Skeletal muscle satellite cell (primary cell): ENCODE data around the gene LARP7.
A peak's percentile ranks its signal among the peaks of the same experiment; 100 is the strongest.
"Not testable (repeated sequence)": the region's sequence is repeated elsewhere in the genome, so short reads cannot be mapped to it uniquely, and the experiment has no call there.

Experiments
- H3K27me3 ChIP-seq: 2 replicates; pipeline ENCODE4 v1.7.0; 2013; ENCODE audit warnings: low read length; ENCODE audit not compliant: control insufficient read depth, insufficient read depth
- H3K36me3 ChIP-seq: 2 replicates; pipeline ENCODE4 v1.7.0; 2013; ENCODE audit warnings: mild to moderate bottlenecking, control low read depth, low read length; ENCODE audit not compliant: insufficient read depth
- H3K4me1 ChIP-seq: 2 replicates; pipeline ENCODE4 v1.7.0; 2013; ENCODE audit warnings: low read length; ENCODE audit not compliant: control insufficient read depth, insufficient read depth
- H3K4me2 ChIP-seq: 2 replicates; pipeline ENCODE4 v1.7.0; 2013; ENCODE audit warnings: mild to moderate bottlenecking, low read length
- H3K4me3 ChIP-seq: 2 replicates; pipeline ENCODE4 v1.7.0; 2013; ENCODE audit warnings: low read length
- H3K9ac ChIP-seq: 2 replicates; pipeline ENCODE4 v1.7.0; 2013; ENCODE audit warnings: mild to moderate bottlenecking, low read depth, low read length, moderate library complexity
- H3K9me3 ChIP-seq: replicated peaks from 2 replicates; pipeline ENCODE4 v1.7.0; 2013; ENCODE audit warnings: mild to moderate bottlenecking, control low read depth, low read length

LARP7 gene

GRCh38 chr4:112637552-112637866 is 566 bp downstream of the LARP7 start:
- peaks cover 12% of the 10 kb centered on the region for H3K4me1 ChIP-seq
- H3K27me3 ChIP-seq, result no peaks in the 10 kb centered on the region
- no peaks in the 10 kb centered on the region for H3K9me3 ChIP-seq
- peak overlapping the region; percentile 94 for H3K9ac ChIP-seq
- peak overlapping the region; percentile 78 for H3K4me2 ChIP-seq
- H3K36me3 ChIP-seq, result peaks cover 8% of the 10 kb centered on the region
- peak overlapping the region; percentile 75 for H3K4me3 ChIP-seq

- no peak overlapping the region for H3K4me3 ChIP-seq
- peaks cover 29% of the 10 kb centered on the region for H3K36me3 ChIP-seq
- H3K4me1 ChIP-seq, result peaks cover 9% of the 10 kb centered on the region
- H3K4me2 ChIP-seq, result no peak overlapping the region
- no peaks in the 10 kb centered on the region for H3K27me3 ChIP-seq
- H3K9me3 ChIP-seq, result no peaks in the 10 kb centered on the region
- no peak overlapping the region for H3K9ac ChIP-seq
Measured at GRCh38 chr4:112642526-112642925, 5.6 kb downstream of the LARP7 start.

- not testable (repeated sequence) for H3K4me2 ChIP-seq, H3K9ac ChIP-seq, H3K27me3 ChIP-seq, H3K4me3 ChIP-seq, H3K4me1 ChIP-seq, H3K9me3 ChIP-seq
- H3K36me3 ChIP-seq, result peaks cover 32% of the 10 kb centered on the region
Measured at GRCh38 chr4:112644595-112645535, 7.9 kb downstream of the LARP7 start.

- peaks cover 37% of the 10 kb centered on the region for H3K36me3 ChIP-seq
- H3K27me3 ChIP-seq, result no peaks in the 10 kb centered on the region
- H3K9me3 ChIP-seq, result no peaks in the 10 kb centered on the region
- H3K4me1 ChIP-seq, result peaks cover 4% of the 10 kb centered on the region
- H3K4me2 ChIP-seq, result no peak overlapping the region
- H3K4me3 ChIP-seq, result no peak overlapping the region
- no peak overlapping the region for H3K9ac ChIP-seq
Measured at GRCh38 chr4:112645541-112646329, 8.8 kb downstream of the LARP7 start.

GRCh38 chr4:112646632-112647537 is 9.9 kb downstream of the LARP7 start:
- H3K4me3 ChIP-seq, result no peak overlapping the region
- H3K9me3 ChIP-seq, result no peaks in the 10 kb centered on the region
- peaks cover 4% of the 10 kb centered on the region for H3K4me1 ChIP-seq
- no peak overlapping the region for H3K9ac ChIP-seq
- no peak overlapping the region for H3K4me2 ChIP-seq
- no peaks in the 10 kb centered on the region for H3K27me3 ChIP-seq
- H3K36me3 ChIP-seq, result peaks cover 47% of the 10 kb centered on the region

- Histone ChIP-seq H3K36me3 (peaks cover 45% of the 10 kb centered on the region), H3K4me1 (peaks cover 4% of the 10 kb centered on the region), H3K4me2 (no peak overlapping the region)
Measured at GRCh38 chr4:112647785-112648184, 10.8 kb downstream of the LARP7 start.

GRCh38 chr4:112648263-112649054 is 11.5 kb downstream of the LARP7 start:
- H3K4me2 ChIP-seq, result no peak overlapping the region
- H3K4me1 ChIP-seq, result peaks cover 4% of the 10 kb centered on the region
- no peaks in the 10 kb centered on the region for H3K9me3 ChIP-seq
- no peak overlapping the region for H3K4me3 ChIP-seq
- H3K9ac ChIP-seq, result no peak overlapping the region
- H3K27me3 ChIP-seq, result no peaks in the 10 kb centered on the region
- peaks cover 48% of the 10 kb centered on the region for H3K36me3 ChIP-seq

More at GRCh38 chr4:112647785-112648184, 10.8 kb downstream of the LARP7 start:
- no peaks in the 10 kb centered on the region for H3K27me3 ChIP-seq
- no peaks in the 10 kb centered on the region for H3K9me3 ChIP-seq
- H3K9ac ChIP-seq, result no peak overlapping the region
- H3K4me3 ChIP-seq, result no peak overlapping the region

GRCh38 chr4:112649055-112649408 is 12.1 kb downstream of the LARP7 start:
- H3K9me3 ChIP-seq, result no peaks in the 10 kb centered on the region
- no peak overlapping the region for H3K4me2 ChIP-seq
- peaks cover 4% of the 10 kb centered on the region for H3K4me1 ChIP-seq
- no peak overlapping the region for H3K4me3 ChIP-seq
- H3K36me3 ChIP-seq, result peaks cover 53% of the 10 kb centered on the region
- no peaks in the 10 kb centered on the region for H3K27me3 ChIP-seq
- H3K9ac ChIP-seq, result no peak overlapping the region

GRCh38 chr4:112650332-112650731 is 13.4 kb downstream of the LARP7 start:
- H3K36me3 ChIP-seq, result peaks cover 65% of the 10 kb centered on the region

GRCh38 chr4:112651641-112652040 is 14.7 kb downstream of the LARP7 start:
- H3K9ac ChIP-seq, result no peak overlapping the region
- no peaks in the 10 kb centered on the region for H3K27me3 ChIP-seq
- peaks cover 4% of the 10 kb centered on the region for H3K4me1 ChIP-seq
- H3K4me3 ChIP-seq, result no peak overlapping the region
- no peak overlapping the region for H3K4me2 ChIP-seq
- no peaks in the 10 kb centered on the region for H3K9me3 ChIP-seq
- H3K36me3 ChIP-seq, result peaks cover 56% of the 10 kb centered on the region

More at GRCh38 chr4:112650332-112650731, 13.4 kb downstream of the LARP7 start:
- Histone ChIP-seq H3K4me3 (no peak overlapping the region), H3K4me2 (no peak overlapping the region), H3K9me3 (no peaks in the 10 kb centered on the region), H3K4me1 (peaks cover 4% of the 10 kb centered on the region), H3K27me3 (no peaks in the 10 kb centered on the region), H3K9ac (no peak overlapping the region)
